ENCODE results near the gene TLN1.

TLN1 gene

GRCh38 chr9:35667939-35668338 lies 64.1 kb downstream of the TLN1 start:
- peaks cover 0 to 9% (median 0%) of the 10 kb centered on the region in 3 experiments for H3K27me3 ChIP-seq (ENCODE audit: control insufficient read depth in 3 of 3, insufficient read depth in 3 of 3, low read depth in 1 of 3, low read length in 3 of 3)
- H3K18ac ChIP-seq (ENCODE audit: low read length), result peak overlapping the region; percentile 32
- no peak overlapping the region for H2BK15ac ChIP-seq (ENCODE audit: low read length)
- H3K36me3 ChIP-seq (replicated peaks in 1 of 2; ENCODE audit: control insufficient read depth in 2 of 2, insufficient read depth in 2 of 2, low read length in 2 of 2), result peaks cover 4 to 9% of the 10 kb centered on the region in 2 donors
- H3K27ac ChIP-seq (replicated peaks; ENCODE audit: low read length), result no peak overlapping the region
- peaks cover 0 to 3% of the 10 kb centered on the region in 2 donors for H3K9me3 ChIP-seq (replicated peaks in 1 of 2; ENCODE audit: control insufficient read depth in 2 of 2, insufficient read depth in 1 of 2, low read depth in 1 of 2, low read length in 2 of 2)
- H3K4me1 ChIP-seq (ENCODE audit: control insufficient read depth in 2 of 2, insufficient read depth in 1 of 2, low read depth in 1 of 2, low read length in 2 of 2), result peaks cover 5 to 12% of the 10 kb centered on the region in 2 donors
- no peak overlapping the region for H3K14ac ChIP-seq (ENCODE audit: low read length)
- peak overlapping the region in 1 of 2 donors; percentile 51 for H3K4me3 ChIP-seq (ENCODE audit: low read length in 2 of 2)
- no peak overlapping the region for H3K9ac ChIP-seq (ENCODE audit: low read depth, low read length, poor library complexity)
- no peak overlapping the region for H3K4me2 ChIP-seq (ENCODE audit: insufficient read depth, low read length, poor library complexity, severe bottlenecking)
- H2AFZ ChIP-seq (ENCODE audit: low read length), result peak overlapping the region; percentile 33
- no peak overlapping the region for H4K91ac ChIP-seq (ENCODE audit: low read depth, low read length, poor library complexity)
- H3K4ac ChIP-seq (ENCODE audit: low read length), result no peak overlapping the region
- no peak overlapping the region for H2BK120ac ChIP-seq (ENCODE audit: low read depth, low read length)
- H4K8ac ChIP-seq (ENCODE audit: low read depth, low read length), result no peak overlapping the region
- H3K23ac ChIP-seq (ENCODE audit: low read depth, low read length, poor library complexity), result no peak overlapping the region
- H2BK5ac ChIP-seq (ENCODE audit: low read length), result no peak overlapping the region
- no CpG with 5 or more reads among the region's 3 CpGs for WGBS, 2 donors (ENCODE audit: extremely low coverage in 2 of 2, insufficient read length in 2 of 2, insufficient replicate concordance in 1 of 2)
- H2AK5ac ChIP-seq (ENCODE audit: low read depth, low read length), result no peak overlapping the region
- no peak overlapping the region for H2BK12ac ChIP-seq (ENCODE audit: low read length)
- DNase-seq (ENCODE audit: low spot score), result no peak
- H3K79me1 ChIP-seq (ENCODE audit: low read depth, low read length), result peaks cover 8% of the 10 kb centered on the region

GRCh38 chr9:35666549-35666948 lies 65.4 kb downstream of the TLN1 start:
- Histone ChIP-seq H3K36me3 (replicated peaks in 1 of 2; ENCODE audit: control insufficient read depth in 2 of 2, insufficient read depth in 2 of 2, low read length in 2 of 2) (peaks cover 17 to 23% of the 10 kb centered on the region in 2 donors), H4K91ac (ENCODE audit: low read depth, low read length, poor library complexity) (no peak overlapping the region)
- WGBS, 2 donors (ENCODE audit: extremely low coverage in 2 of 2, insufficient read length in 2 of 2, insufficient replicate concordance in 1 of 2), result no CpG with 5 or more reads among the region's 5 CpGs

GRCh38 chr9:35666045-35666444 lies 66.0 kb downstream of the TLN1 start:
- Histone ChIP-seq H3K4ac (ENCODE audit: low read length) (no peak overlapping the region), H2BK120ac (ENCODE audit: low read depth, low read length) (no peak overlapping the region), H3K18ac (ENCODE audit: low read length) (no peak overlapping the region), H3K4me1 (ENCODE audit: control insufficient read depth in 2 of 2, insufficient read depth in 1 of 2, low read depth in 1 of 2, low read length in 2 of 2) (peaks cover 5 to 13% of the 10 kb centered on the region in 2 donors), H2AFZ (ENCODE audit: low read length) (no peak overlapping the region), H4K91ac (ENCODE audit: low read depth, low read length, poor library complexity) (no peak overlapping the region), H3K9ac (ENCODE audit: low read depth, low read length, poor library complexity) (no peak overlapping the region), H3K79me1 (ENCODE audit: low read depth, low read length) (peaks cover 8% of the 10 kb centered on the region), H3K27ac (replicated peaks; ENCODE audit: low read length) (no peak overlapping the region), H3K23ac (ENCODE audit: low read depth, low read length, poor library complexity) (no peak overlapping the region), H4K8ac (ENCODE audit: low read depth, low read length) (no peak overlapping the region), H3K4me2 (ENCODE audit: insufficient read depth, low read length, poor library complexity, severe bottlenecking) (no peak overlapping the region), H2AK5ac (ENCODE audit: low read depth, low read length) (peak overlapping the region; percentile 1), H3K14ac (ENCODE audit: low read length) (no peak overlapping the region), H3K27me3 (ENCODE audit: control insufficient read depth in 3 of 3, insufficient read depth in 3 of 3, low read depth in 1 of 3, low read length in 3 of 3) (peaks cover 0 to 4% (median 0%) of the 10 kb centered on the region in 3 experiments), H3K9me3 (replicated peaks in 1 of 2; ENCODE audit: control insufficient read depth in 2 of 2, insufficient read depth in 1 of 2, low read depth in 1 of 2, low read length in 2 of 2) (peaks cover 0 to 3% of the 10 kb centered on the region in 2 donors), H2BK5ac (ENCODE audit: low read length) (no peak overlapping the region), H2BK12ac (ENCODE audit: low read length) (no peak overlapping the region), H2BK15ac (ENCODE audit: low read length) (no peak overlapping the region), H3K4me3 (ENCODE audit: low read length in 2 of 2) (no peak overlapping the region), H3K36me3 (replicated peaks in 1 of 2; ENCODE audit: control insufficient read depth in 2 of 2, insufficient read depth in 2 of 2, low read length in 2 of 2) (peaks cover 17 to 28% of the 10 kb centered on the region in 2 donors)
- WGBS, 2 donors (ENCODE audit: extremely low coverage in 2 of 2, insufficient read length in 2 of 2, insufficient replicate concordance in 1 of 2), result no CpG with 5 or more reads among the region's 1 CpG
- DNase-seq (ENCODE audit: low spot score), result no peak

More at GRCh38 chr9:35666549-35666948, 65.4 kb downstream of the TLN1 start:
- H3K23ac ChIP-seq (ENCODE audit: low read depth, low read length, poor library complexity), result no peak overlapping the region
- no peak for DNase-seq (ENCODE audit: low spot score)
- peaks cover 8% of the 10 kb centered on the region for H3K79me1 ChIP-seq (ENCODE audit: low read depth, low read length)
- peaks cover 5 to 13% of the 10 kb centered on the region in 2 donors for H3K4me1 ChIP-seq (ENCODE audit: control insufficient read depth in 2 of 2, insufficient read depth in 1 of 2, low read depth in 1 of 2, low read length in 2 of 2)
- no peak overlapping the region for H4K8ac ChIP-seq (ENCODE audit: low read depth, low read length)
- peaks cover 0 to 3% of the 10 kb centered on the region in 2 donors for H3K9me3 ChIP-seq (replicated peaks in 1 of 2; ENCODE audit: control insufficient read depth in 2 of 2, insufficient read depth in 1 of 2, low read depth in 1 of 2, low read length in 2 of 2)
- H3K9ac ChIP-seq (ENCODE audit: low read depth, low read length, poor library complexity), result no peak overlapping the region
- peaks cover 0 to 4% (median 0%) of the 10 kb centered on the region in 3 experiments for H3K27me3 ChIP-seq (ENCODE audit: control insufficient read depth in 3 of 3, insufficient read depth in 3 of 3, low read depth in 1 of 3, low read length in 3 of 3)
- no peak overlapping the region for H2BK15ac ChIP-seq (ENCODE audit: low read length)
- H2BK120ac ChIP-seq (ENCODE audit: low read depth, low read length), result no peak overlapping the region
- no peak overlapping the region for H2AFZ ChIP-seq (ENCODE audit: low read length)
- no peak overlapping the region for H3K14ac ChIP-seq (ENCODE audit: low read length)
- H2BK5ac ChIP-seq (ENCODE audit: low read length), result no peak overlapping the region
- H2BK12ac ChIP-seq (ENCODE audit: low read length), result no peak overlapping the region
- no peak overlapping the region for H3K4me2 ChIP-seq (ENCODE audit: insufficient read depth, low read length, poor library complexity, severe bottlenecking)
- no peak overlapping the region for H3K4me3 ChIP-seq (ENCODE audit: low read length in 2 of 2)
- no peak overlapping the region for H3K18ac ChIP-seq (ENCODE audit: low read length)
- peak overlapping the region; percentile 1 for H2AK5ac ChIP-seq (ENCODE audit: low read depth, low read length)
- H3K27ac ChIP-seq (replicated peaks; ENCODE audit: low read length), result no peak overlapping the region
- no peak overlapping the region for H3K4ac ChIP-seq (ENCODE audit: low read length)

GRCh38 chr9:35665471-35665818 lies 66.5 kb downstream of the TLN1 start:
- Histone ChIP-seq H2BK15ac (ENCODE audit: low read length) (no peak overlapping the region), H3K79me1 (ENCODE audit: low read depth, low read length) (peaks cover 8% of the 10 kb centered on the region), H3K4me3 (ENCODE audit: low read length in 2 of 2) (peak overlapping the region; percentile 76 to 94), H3K9me3 (replicated peaks in 1 of 2; ENCODE audit: control insufficient read depth in 2 of 2, insufficient read depth in 1 of 2, low read depth in 1 of 2, low read length in 2 of 2) (peaks cover 0 to 3% of the 10 kb centered on the region in 2 donors), H4K8ac (ENCODE audit: low read depth, low read length) (no peak overlapping the region), H3K4ac (ENCODE audit: low read length) (no peak overlapping the region), H3K23ac (ENCODE audit: low read depth, low read length, poor library complexity) (peak overlapping the region; percentile 86), H2AK5ac (ENCODE audit: low read depth, low read length) (peak overlapping the region; percentile 51), H3K4me1 (ENCODE audit: control insufficient read depth in 2 of 2, insufficient read depth in 1 of 2, low read depth in 1 of 2, low read length in 2 of 2) (peaks cover 5 to 13% of the 10 kb centered on the region in 2 donors), H3K4me2 (ENCODE audit: insufficient read depth, low read length, poor library complexity, severe bottlenecking) (peak overlapping the region; percentile 54), H2BK5ac (ENCODE audit: low read length) (no peak overlapping the region), H2AFZ (ENCODE audit: low read length) (peak overlapping the region; percentile 94), H3K27me3 (ENCODE audit: control insufficient read depth in 3 of 3, insufficient read depth in 3 of 3, low read depth in 1 of 3, low read length in 3 of 3) (peaks cover 0 to 4% (median 0%) of the 10 kb centered on the region in 3 experiments), H3K18ac (ENCODE audit: low read length) (peak overlapping the region; percentile 72), H3K14ac (ENCODE audit: low read length) (no peak overlapping the region), H2BK12ac (ENCODE audit: low read length) (no peak overlapping the region), H3K27ac (replicated peaks; ENCODE audit: low read length) (no peak overlapping the region), H3K9ac (ENCODE audit: low read depth, low read length, poor library complexity) (no peak overlapping the region), H4K91ac (ENCODE audit: low read depth, low read length, poor library complexity) (no peak overlapping the region), H2BK120ac (ENCODE audit: low read depth, low read length) (no peak overlapping the region), H3K36me3 (replicated peaks in 1 of 2; ENCODE audit: control insufficient read depth in 2 of 2, insufficient read depth in 2 of 2, low read length in 2 of 2) (peaks cover 23 to 34% of the 10 kb centered on the region in 2 donors)
- WGBS, 2 donors (ENCODE audit: extremely low coverage in 2 of 2, insufficient read length in 2 of 2, insufficient replicate concordance in 1 of 2), result 100% methylated on average over 2 of the region's 5 CpGs; no CpG with 5 or more reads in 1 of the 2 donors
- no peak for DNase-seq (ENCODE audit: low spot score)

All from neuronal stem cell (in vitro differentiated cells).